GM23248 (cell line): ENCODE measurements around the gene HRK.

ENCODE experiments used
- EZH2 ChIP-seq: fragments of 200-600 bp; sonication (generic); IDR thresholded peaks from 2 replicates; pipeline ENCODE4 v1.6.1; 2018; ENCODE audit warnings: antibody characterized with exemption, mild to moderate bottlenecking; ENCODE audit not compliant: insufficient read depth, poor library complexity, severe bottlenecking
- EZH2phosphoT487 ChIP-seq: fragments of 200-600 bp; sonication (generic); IDR thresholded peaks from 2 replicates; pipeline ENCODE4 v1.6.1; 2018; ENCODE audit warnings: antibody characterized with exemption, moderate library complexity, mild to moderate bottlenecking, low read depth; ENCODE audit not compliant: insufficient read depth

DNA sequence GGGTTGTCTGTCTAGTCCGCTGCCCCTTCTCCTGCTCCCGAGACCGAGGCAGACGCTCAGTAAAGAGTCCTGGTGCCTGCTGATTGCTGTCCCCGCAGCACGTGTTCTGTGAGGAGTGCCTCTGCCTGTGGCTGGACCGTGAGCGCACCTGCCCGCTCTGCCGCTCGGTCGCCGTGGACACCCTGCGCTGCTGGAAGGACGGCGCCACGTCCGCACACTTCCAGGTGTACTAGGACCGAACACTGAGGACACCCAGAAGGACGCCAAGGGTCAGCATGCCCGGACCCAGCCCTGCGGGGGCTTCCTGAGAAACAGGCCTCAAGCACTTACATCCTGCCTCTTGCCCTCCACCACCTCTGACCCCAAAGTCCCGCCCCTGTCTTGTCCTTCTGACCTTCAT is 32.0 kb downstream of the HRK start:
- TF ChIP-seq EZH2 (no peak), EZH2phosphoT487 (no peak)
